ENCODE data around the gene OR51B2. TPM values are rescaled to one million over a fixed set of nuclear protein-coding genes. Genes with fewer than 3 reads are reported as not detected.
"Not testable (repeated sequence)": the region's sequence is repeated elsewhere in the genome, so short reads cannot be mapped to it uniquely, and the experiment has no call there.

Gene OR51B2
- total RNA-seq (2014; rRNA removed; shearing (Covaris generic)), result not detected in 2 replicates

GRCh38 chr11:5324197-5324596 lies at the start of gene OR51B2:
Gene OR51B2 (minus strand): TSS chr11:5324297. CDS start chr11:5324297, 0 bp downstream.
- no peak for DNase-seq (ENCODE audit: low spot score)

GRCh38 chr11:5369789-5370188 lies 45.7 kb upstream of the OR51B2 start:
- DNase-seq (ENCODE audit: low spot score), result no peak

GRCh38 chr11:5368502-5369043 lies 44.5 kb upstream of the OR51B2 start:
- DNase-seq (ENCODE audit: low spot score), result no peak

- DNase-seq (ENCODE audit: low spot score), result peak; percentile 32
These were observed 43.5 kb upstream of the OR51B2 start for GRCh38 chr11:5367448-5368074.

GRCh38 chr11:5366856-5367255 lies 42.8 kb upstream of the OR51B2 start:
- no peak for DNase-seq (ENCODE audit: low spot score)

DNA sequence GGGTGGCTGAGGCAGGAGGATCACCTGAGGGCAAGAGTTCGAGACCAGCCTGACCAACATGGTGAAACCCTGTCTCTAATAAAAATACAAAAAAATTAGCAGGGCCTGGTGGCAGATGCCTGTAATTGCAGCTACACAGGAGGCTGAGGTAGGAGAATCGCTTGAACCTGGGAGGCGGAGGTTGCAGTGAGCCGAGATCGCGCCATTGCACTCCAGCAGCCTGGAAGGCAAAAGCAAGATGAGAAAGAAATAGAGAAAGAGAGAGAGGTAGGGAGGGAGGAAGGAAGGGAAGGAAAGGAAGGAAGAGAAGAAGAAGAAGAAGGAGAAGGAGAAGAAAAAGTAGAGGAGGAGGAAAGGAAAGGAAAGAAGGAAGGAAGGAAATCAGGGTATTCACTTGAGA lies 42.3 kb upstream of the OR51B2 start:
- DNase-seq (ENCODE audit: low spot score), result not testable (repeated sequence)

DNA sequence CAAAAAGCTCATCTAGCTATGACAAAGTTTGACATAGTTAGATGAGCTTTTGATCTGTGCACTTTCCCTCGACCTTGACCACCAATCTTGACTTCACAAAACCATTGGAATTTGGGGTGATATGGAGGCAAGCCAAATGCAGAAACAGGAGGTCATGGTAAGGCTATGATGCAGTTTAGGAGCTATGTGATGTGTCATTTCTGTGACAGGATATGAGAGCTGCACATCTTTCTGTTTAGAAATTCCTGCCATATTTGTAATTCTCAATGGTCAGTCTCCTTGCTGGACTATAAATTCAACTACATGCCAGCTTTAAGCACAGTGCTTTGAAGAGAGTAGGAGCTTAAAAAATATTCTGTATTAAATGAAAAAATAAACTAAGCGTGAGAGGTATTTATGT lies 40.1 kb upstream of the OR51B2 start:
- peak; percentile 20 for DNase-seq (ENCODE audit: low spot score)

DNA sequence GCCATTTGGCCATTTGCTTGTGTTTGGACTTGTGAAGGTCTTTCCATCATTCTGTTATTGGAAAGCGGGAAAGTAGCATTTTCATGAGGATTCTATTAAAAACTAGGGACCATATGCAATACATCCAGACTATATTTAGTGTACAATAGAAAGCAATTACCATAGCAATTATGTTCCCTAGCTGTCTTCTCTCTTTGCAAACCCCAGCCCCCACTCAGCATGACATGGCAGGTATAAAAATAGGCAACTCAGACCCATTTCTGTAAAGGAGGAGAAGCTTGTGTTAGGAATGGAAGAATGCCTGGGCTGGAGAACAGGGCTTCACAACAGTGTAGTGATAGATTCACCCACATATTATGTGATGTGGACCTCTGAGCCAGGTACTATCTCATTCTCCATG lies 39.6 kb upstream of the OR51B2 start:
- DNase-seq (ENCODE audit: low spot score), result no peak

GRCh38 chr11:5362017-5362625 lies 38.0 kb upstream of the OR51B2 start:
- no peak for DNase-seq (ENCODE audit: low spot score)

- DNase-seq (ENCODE audit: low spot score), result not testable (repeated sequence)
These were observed 31.9 kb upstream of the OR51B2 start for GRCh38 chr11:5356031-5356430.

DNA sequence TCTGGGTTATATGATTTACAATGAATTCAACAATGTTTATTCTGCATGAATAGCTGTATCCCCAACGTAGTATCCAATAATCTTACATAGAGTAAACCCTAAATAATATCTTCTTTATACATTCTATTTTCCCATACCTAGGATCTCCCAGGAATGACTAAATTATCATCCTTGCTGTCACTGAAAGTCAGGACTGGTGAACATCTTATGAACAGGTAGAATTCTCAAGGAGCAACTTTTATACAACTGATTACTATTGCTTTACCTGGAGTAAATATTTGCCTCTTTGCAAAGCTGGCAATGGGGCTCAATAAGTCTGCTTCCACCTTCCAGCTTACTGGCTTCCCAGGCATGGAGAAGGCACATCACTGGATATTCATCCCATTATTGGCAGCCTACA lies 27.1 kb upstream of the OR51B2 start, which contains the start of gene OR51B6:
Gene OR51B6 (plus strand): TSS at position 301 of the 400 bp plus-strand sequence. CDS start 0 bp downstream, at position 301.
- DNase-seq (ENCODE audit: low spot score), result no peak

DNA sequence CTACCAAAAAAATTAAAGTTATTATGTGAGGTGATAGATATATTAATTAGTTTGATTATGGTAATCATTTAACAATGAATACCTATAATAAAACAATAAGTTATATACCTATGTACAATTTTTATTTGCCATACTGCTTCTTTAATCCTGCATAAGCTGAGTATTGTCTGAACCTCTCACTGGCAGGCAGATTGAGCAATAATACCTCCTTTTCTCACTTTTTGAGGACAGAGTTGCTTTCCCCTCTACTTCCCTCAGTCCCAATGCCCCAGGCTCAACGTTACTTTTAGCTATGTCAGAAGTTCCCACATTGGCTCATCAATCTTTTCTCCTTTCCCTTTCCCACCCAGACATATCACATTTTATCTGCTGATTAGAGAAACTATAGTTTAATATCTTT lies 25.5 kb upstream of the OR51B2 start:
- no peak for DNase-seq (ENCODE audit: low spot score)

- no peak for DNase-seq (ENCODE audit: low spot score)
These were observed 24.6 kb upstream of the OR51B2 start for GRCh38 chr11:5348551-5349194.

DNA sequence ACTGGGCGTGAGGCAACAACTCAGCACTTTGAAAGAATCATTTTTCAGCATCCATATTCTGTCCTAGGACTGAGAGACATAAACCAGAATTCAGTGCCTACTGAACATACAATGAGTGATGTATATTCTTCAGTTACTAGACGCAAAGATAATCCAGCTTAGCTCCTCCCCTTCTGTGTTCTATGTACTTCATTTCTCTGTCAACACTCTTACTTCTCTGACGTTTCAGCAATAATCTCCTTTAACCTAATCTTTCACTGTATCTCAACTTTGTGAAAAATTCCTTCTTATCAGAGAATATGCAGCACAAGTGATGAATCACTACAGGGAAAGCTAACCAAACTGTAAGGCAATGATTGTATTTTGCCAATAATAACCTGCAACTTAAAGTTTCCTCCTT lies 21.7 kb upstream of the OR51B2 start:
- DNase-seq (ENCODE audit: low spot score), result no peak

GRCh38 chr11:5343474-5344335 lies 19.6 kb upstream of the OR51B2 start, which contains the start of gene OR51B5:
Gene OR51B5 (minus strand): TSS chr11:5343524. CDS start chr11:5343524, 0 bp downstream.
- DNase-seq (ENCODE audit: low spot score), result no peak

- DNase-seq (ENCODE audit: low spot score), result no peak
These were observed 15.8 kb upstream of the OR51B2 start for GRCh38 chr11:5339771-5340322.

- DNase-seq (ENCODE audit: low spot score), result not testable (repeated sequence)
These were observed 13.2 kb upstream of the OR51B2 start for GRCh38 chr11:5337253-5337652.

DNA sequence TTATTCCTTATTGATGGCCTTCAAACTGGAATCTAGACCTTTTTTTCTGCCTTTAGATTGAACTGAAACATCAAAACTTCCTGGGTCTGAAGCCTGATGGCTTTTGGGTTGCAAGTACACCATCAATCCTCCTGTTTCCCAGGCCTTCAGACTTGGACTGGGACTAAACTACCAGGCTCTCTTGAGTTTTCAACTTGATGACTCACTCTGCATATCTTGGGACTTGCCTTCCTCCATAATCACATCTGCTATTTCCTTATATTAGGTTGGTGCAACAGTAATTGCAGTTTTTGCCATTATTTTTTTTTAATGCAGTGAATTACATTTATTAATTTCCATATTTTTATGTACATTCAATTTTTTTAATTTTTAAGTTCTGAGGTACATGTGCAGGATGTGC lies 12.2 kb upstream of the OR51B2 start:
- DNase-seq (ENCODE audit: low spot score), result no peak

GRCh38 chr11:5335170-5335569 lies 11.1 kb upstream of the OR51B2 start:
- DNase-seq (ENCODE audit: low spot score), result no peak

GRCh38 chr11:5317292-5317691 lies 6.8 kb downstream of the OR51B2 start:
- no peak for DNase-seq (ENCODE audit: low spot score)

DNA sequence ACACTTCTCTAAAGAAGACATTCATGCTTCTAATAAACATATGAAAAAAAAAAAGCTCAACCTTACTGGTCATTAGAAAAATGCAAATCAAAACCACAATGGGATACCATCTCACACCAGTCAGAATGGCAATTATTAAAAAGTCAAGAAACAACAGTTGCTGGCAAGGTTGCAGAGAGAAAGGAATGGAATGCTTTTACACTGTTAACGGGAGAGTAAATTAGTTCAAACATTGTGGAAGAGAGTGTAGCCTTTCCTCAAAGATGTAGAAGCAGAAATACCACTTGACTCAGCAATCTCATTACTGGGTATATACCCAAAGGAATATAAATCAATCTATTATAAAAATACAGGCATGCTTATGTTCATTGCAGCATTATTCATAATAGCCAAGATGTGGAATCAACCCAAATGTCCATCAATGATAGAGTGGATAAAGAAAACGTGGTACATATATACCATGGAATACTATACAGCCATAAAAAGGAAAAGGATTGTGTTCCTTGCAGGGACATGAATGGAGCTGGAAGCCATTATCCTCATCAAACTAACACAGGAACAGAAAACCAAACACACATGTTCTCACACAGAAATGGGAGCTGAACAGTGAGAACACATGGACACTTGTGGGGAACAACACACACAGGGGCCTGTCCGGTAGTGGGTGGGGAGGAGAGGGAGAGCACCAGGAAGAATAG lies 10.6 kb downstream of the OR51B2 start:
- not testable (repeated sequence) for DNase-seq (ENCODE audit: low spot score)
